GM18526 (cell line): ENCODE measurements around the gene ATG12.

ENCODE experiments used
- POLR2A ChIP-seq: IDR thresholded peaks from 3 replicates; pipeline ENCODE4 v1.6.1; 2011; ENCODE audit not compliant: insufficient read length; ENCODE audit errors: extremely low read depth

ATG12 gene

GRCh38 chr5:115788440-115788839 lies 52.9 kb downstream of the ATG12 start:
- TF ChIP-seq POLR2A, result no peak

GRCh38 chr5:115787426-115787825 lies 53.9 kb downstream of the ATG12 start:
- TF ChIP-seq POLR2A, result no peak

- no peak for TF ChIP-seq POLR2A
These were observed 55.8 kb downstream of the ATG12 start for GRCh38 chr5:115785381-115786065.

DNA sequence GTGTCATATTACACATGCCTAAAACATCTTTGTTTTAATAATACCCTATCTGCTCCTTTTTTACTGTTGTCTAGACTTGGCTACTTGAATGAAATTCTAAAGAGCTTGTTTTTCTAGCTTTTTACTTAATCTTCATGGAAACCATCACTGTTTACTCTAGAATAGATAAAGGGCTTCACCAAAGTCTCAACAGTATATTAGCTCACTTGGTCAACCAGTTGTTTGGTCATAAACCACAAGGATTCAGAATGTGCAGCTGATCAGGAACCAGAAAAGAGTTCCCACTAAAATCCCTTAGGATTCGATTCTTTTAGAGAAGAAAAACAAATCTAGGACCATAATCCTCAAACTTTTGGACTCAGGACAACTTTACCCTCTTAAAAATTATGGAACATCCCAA lies 62.9 kb downstream of the ATG12 start:
- no peak for TF ChIP-seq POLR2A
